ENCODE data around the gene ELAVL4. TPM values are rescaled to one million over a fixed set of nuclear protein-coding genes. Genes with fewer than 3 reads are reported as not detected.

The ELAVL4 gene
- polyA plus RNA-seq, 3 donors from 2014 or later = not detected

Other genes with a start within 250 kb of the ELAVL4 start
- not detected for gene AGBL4, start 85.0 kb upstream of the ELAVL4 start, polyA plus RNA-seq